ENCODE results near the gene FNTB. TPM values are rescaled to one million over a fixed set of nuclear protein-coding genes. Genes with fewer than 3 reads are reported as not detected.
A peak's percentile ranks its signal among the peaks of the same experiment; 100 is the strongest.

FNTB gene
- total and polyA plus RNA-seq, 2 donors (not counting 3 experiments of a cell fraction or from before 2014, with no cell fraction given), result 21.0 to 21.6 TPM

DNA sequence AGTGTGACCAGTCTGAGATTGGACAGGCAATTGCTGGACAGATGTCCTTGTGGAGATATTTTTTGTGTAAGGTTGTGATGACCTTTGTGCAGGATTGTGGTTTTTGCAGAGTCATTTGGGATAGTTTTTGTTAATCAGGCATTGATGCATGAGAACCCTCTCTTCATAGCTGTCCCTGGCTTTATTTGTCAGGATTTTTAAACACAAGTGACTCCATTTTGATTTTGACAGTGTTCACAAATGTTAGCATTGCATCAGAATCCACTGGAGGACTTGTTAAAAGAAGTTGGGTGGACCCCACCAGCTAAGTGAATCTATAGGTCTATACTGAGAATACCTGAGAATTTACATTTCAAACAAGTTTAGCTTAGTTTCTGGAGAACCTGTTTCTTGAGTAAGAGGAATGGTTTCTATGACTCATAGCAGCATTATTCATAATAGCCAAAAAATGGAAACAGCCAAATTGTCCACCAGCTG is 11.8 kb downstream of the FNTB start:
- ChIA-PET CTCF (interaction anchor here (0.7 to 6.0 kb wide), 5 partner anchors 11 to 106 kb away, joined by 3 to 32 read pairs (median 3); partner anchors contain the start of gene FNTB), POLR2A (no interaction called here)
- no TSS peak for BruUV-seq (replicated peaks)
- Histone ChIP-seq H3K4me2 (ENCODE audit: insufficient read depth, low read length) (no peak overlapping the region), H2AFZ (ENCODE audit: low read depth, low read length) (no peak overlapping the region), H3K4me1 (ENCODE audit: control insufficient read depth, extremely low read depth, insufficient read depth, low read length) (peaks cover 4% of the 10 kb centered on the region), H3K9me1 (replicated peaks; ENCODE audit: control insufficient read depth, extremely low read depth, insufficient read depth, low read length) (no peaks in the 10 kb centered on the region), H3K9ac (replicated peaks; ENCODE audit: extremely low read depth, insufficient read depth, low read length) (no peak overlapping the region), H4K20me1 (replicated peaks; ENCODE audit: control insufficient read depth, extremely low read depth, insufficient read depth, low read length) (no peaks in the 10 kb centered on the region), H3K36me3 (ENCODE audit: control insufficient read depth in 2 of 2, extremely low read depth in 1 of 2, insufficient read depth in 2 of 2, low read length in 2 of 2) (no peaks in the 10 kb centered on the region), H3K79me2 (ENCODE audit: control insufficient read depth, insufficient read depth, low read length) (no peaks in the 10 kb centered on the region), H3K27ac (ENCODE audit: insufficient read depth, low read depth, low read length) (no peak overlapping the region), H3K27me3 (ENCODE audit: control insufficient read depth in 2 of 2, insufficient read depth in 2 of 2, low read length in 2 of 2) (no peaks in the 10 kb centered on the region), H3K9me3 (replicated peaks; ENCODE audit: control insufficient read depth, insufficient read depth, low read length) (no peaks in the 10 kb centered on the region), H3K4me3 (replicated peaks in 1 of 3; ENCODE audit: insufficient read depth in 1 of 3, low read depth in 1 of 3, low read length in 3 of 3) (no peak overlapping the region)
- FAIRE-seq (no peak), DNase-seq (ENCODE audit: low read depth, low spot score) (no peak)
- dilution Hi-C loops (cut with MboI; ENCODE audit: extremely low pct_ligation_motif_present, low sequenced_read_pairs) (no loop called here), intact Hi-C loops (cut with micrococcal nuclease) (no loop called here)
- TF ChIP-seq FOS (IDR thresholded peaks at IDR 0.05; ENCODE audit: borderline replicate concordance, insufficient read depth, low read length) (peak; percentile 42), POLR2A (IDR thresholded peaks at IDR 0.05; ENCODE audit: low read depth, low read length) (no peak), JUN (IDR thresholded peaks at IDR 0.05; ENCODE audit: borderline replicate concordance, insufficient read depth, insufficient read length, low read depth) (no peak)

DNA sequence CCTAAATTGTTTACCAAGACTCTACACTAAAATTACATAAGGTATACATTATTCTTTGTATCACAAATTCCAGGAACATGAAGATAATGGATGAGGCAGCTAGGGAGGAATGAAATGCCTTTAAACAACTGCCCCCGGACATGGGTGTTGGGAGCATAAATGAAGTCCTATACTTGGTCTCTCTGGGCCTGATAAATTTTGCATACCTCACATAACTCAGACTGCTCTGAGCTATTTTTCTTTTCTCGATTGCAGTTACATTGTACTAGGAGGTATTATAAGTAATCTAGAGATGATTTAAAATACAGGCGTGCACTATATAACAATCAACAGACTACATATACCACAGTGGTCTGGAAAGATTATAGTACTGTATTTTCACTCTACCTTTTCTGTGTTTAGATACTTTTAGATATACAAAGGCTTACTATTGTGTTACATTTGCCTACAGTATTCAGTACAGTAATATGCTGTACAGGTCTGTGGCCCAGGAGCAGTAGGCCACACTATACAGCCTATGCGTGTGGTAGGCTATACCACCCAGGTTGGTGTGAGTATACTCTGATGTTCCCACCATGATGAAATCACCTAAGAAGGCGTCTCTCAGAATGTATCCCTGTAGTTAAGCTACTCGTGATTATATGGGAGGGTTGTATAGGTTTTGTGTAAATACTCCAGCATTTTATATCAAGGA is 14.3 kb downstream of the FNTB start:
- H4K20me1 ChIP-seq (replicated peaks; ENCODE audit: control insufficient read depth, extremely low read depth, insufficient read depth, low read length), result no peaks in the 10 kb centered on the region
- H3K4me1 ChIP-seq (ENCODE audit: control insufficient read depth, extremely low read depth, insufficient read depth, low read length), result peaks cover 4% of the 10 kb centered on the region
- H2AFZ ChIP-seq (ENCODE audit: low read depth, low read length), result no peak overlapping the region
- no peaks in the 10 kb centered on the region for H3K27me3 ChIP-seq (ENCODE audit: control insufficient read depth in 2 of 2, insufficient read depth in 2 of 2, low read length in 2 of 2)
- no peaks in the 10 kb centered on the region for H3K36me3 ChIP-seq (ENCODE audit: control insufficient read depth in 2 of 2, extremely low read depth in 1 of 2, insufficient read depth in 2 of 2, low read length in 2 of 2)
- intact Hi-C loops (cut with micrococcal nuclease) (no loop called here), dilution Hi-C loops (cut with MboI; ENCODE audit: extremely low pct_ligation_motif_present, low sequenced_read_pairs) (no loop called here)
- no peaks in the 10 kb centered on the region for H3K79me2 ChIP-seq (ENCODE audit: control insufficient read depth, insufficient read depth, low read length)
- no TSS peak for BruUV-seq (replicated peaks)
- H3K27ac ChIP-seq (ENCODE audit: insufficient read depth, low read depth, low read length), result no peak overlapping the region
- CTCF ChIA-PET, result interaction anchor here (0.7 to 6.0 kb wide), 3 partner anchors 13 to 100 kb away, joined by 3 to 32 read pairs (median 29); partner anchors contain the start of gene FNTB
- H3K9ac ChIP-seq (replicated peaks; ENCODE audit: extremely low read depth, insufficient read depth, low read length), result no peak overlapping the region
- TF ChIP-seq GATA2 (IDR thresholded peaks at IDR 0.05; ENCODE audit: insufficient read depth, insufficient read length, low read depth, low read length) (no peak), EZH2 (IDR thresholded peaks at IDR 0.05; ENCODE audit: borderline replicate concordance, low read depth, low read length, severe bottlenecking) (no peak), FOS (IDR thresholded peaks at IDR 0.05; ENCODE audit: borderline replicate concordance, insufficient read depth, low read length) (no peak), JUN (IDR thresholded peaks at IDR 0.05; ENCODE audit: borderline replicate concordance, insufficient read depth, insufficient read length, low read depth) (no peak), POLR2A (IDR thresholded peaks at IDR 0.05; ENCODE audit: low read depth, low read length) (no peak), MYC (IDR thresholded peaks at IDR 0.05; ENCODE audit: low read depth, low read length) (no peak), POLR2AphosphoS5 (IDR thresholded peaks at IDR 0.05; ENCODE audit: insufficient read depth, low read depth, low read length) (no peak)
- TF ChIP-seq, protein P1, sequence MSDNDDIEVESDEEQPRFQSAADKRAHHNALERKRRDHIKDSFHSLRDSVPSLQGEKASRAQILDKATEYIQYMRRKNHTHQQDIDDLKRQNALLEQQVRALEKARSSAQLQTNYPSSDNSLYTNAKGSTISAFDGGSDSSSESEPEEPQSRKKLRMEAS (IDR thresholded peaks at IDR 0.05; ENCODE audit: insufficient read depth, insufficient read length), result no peak
- TF ChIP-seq, protein P2, sequence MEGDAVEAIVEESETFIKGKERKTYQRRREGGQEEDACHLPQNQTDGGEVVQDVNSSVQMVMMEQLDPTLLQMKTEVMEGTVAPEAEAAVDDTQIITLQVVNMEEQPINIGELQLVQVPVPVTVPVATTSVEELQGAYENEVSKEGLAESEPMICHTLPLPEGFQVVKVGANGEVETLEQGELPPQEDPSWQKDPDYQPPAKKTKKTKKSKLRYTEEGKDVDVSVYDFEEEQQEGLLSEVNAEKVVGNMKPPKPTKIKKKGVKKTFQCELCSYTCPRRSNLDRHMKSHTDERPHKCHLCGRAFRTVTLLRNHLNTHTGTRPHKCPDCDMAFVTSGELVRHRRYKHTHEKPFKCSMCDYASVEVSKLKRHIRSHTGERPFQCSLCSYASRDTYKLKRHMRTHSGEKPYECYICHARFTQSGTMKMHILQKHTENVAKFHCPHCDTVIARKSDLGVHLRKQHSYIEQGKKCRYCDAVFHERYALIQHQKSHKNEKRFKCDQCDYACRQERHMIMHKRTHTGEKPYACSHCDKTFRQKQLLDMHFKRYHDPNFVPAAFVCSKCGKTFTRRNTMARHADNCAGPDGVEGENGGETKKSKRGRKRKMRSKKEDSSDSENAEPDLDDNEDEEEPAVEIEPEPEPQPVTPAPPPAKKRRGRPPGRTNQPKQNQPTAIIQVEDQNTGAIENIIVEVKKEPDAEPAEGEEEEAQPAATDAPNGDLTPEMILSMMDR (IDR thresholded peaks at IDR 0.05; ENCODE audit: extremely low read depth in 1 of 2, insufficient read depth in 1 of 2, low read depth in 1 of 2, low read length in 2 of 2), result no peak
- POLR2A ChIA-PET, result interaction anchor here (0.6 kb wide), 1 partner anchor 26 kb away, joined by 3 read pairs; no protein-coding TSS in a partner anchor
- DNase-seq (ENCODE audit: low read depth, low spot score), result no peak
- H3K4me3 ChIP-seq (replicated peaks in 1 of 3; ENCODE audit: insufficient read depth in 1 of 3, low read depth in 1 of 3, low read length in 3 of 3), result no peak overlapping the region
- no peak for FAIRE-seq
- no peak overlapping the region for H3K4me2 ChIP-seq (ENCODE audit: insufficient read depth, low read length)
- H3K9me1 ChIP-seq (replicated peaks; ENCODE audit: control insufficient read depth, extremely low read depth, insufficient read depth, low read length), result no peaks in the 10 kb centered on the region
- H3K9me3 ChIP-seq (replicated peaks; ENCODE audit: control insufficient read depth, insufficient read depth, low read length), result no peaks in the 10 kb centered on the region

All from endothelial cell of umbilical vein (primary cell).